ENCODE data around the gene COASY.
A peak's percentile ranks its signal among the peaks of the same experiment; 100 is the strongest.
"Not testable (repeated sequence)": the region's sequence is repeated elsewhere in the genome, so short reads cannot be mapped to it uniquely, and the experiment has no call there.

Gene COASY

GRCh38 chr17:42609814-42610801 lies 48.2 kb downstream of the COASY start:
- Histone ChIP-seq H3K36me3 (ENCODE audit: insufficient read depth, low read depth, low read length) (peaks cover 37% of the 10 kb centered on the region), H3K4me3 (ENCODE audit: low read length) (peak overlapping the region; percentile 97), H3K9ac (ENCODE audit: low read depth, low read length) (peak overlapping the region; percentile 98), H3K27ac (ENCODE audit: low read length) (peak overlapping the region; percentile 68)
- H3K27me3 ChIP-seq (ENCODE audit: insufficient read depth, low read length); H3K9me3 ChIP-seq (ENCODE audit: insufficient read depth, low read depth, low read length); H3K4me1 ChIP-seq (ENCODE audit: insufficient read depth, low read length): not testable (repeated sequence)

- Histone ChIP-seq H3K4me3 (ENCODE audit: low read length) (no peak overlapping the region), H3K4me1 (ENCODE audit: insufficient read depth, low read length) (peaks cover 6% of the 10 kb centered on the region; the same call in 1 of the 2 replicates), H3K27me3 (ENCODE audit: insufficient read depth, low read length) (no peaks in the 10 kb centered on the region), H3K9me3 (ENCODE audit: insufficient read depth, low read depth, low read length) (no peaks in the 10 kb centered on the region), H3K9ac (ENCODE audit: low read depth, low read length) (no peak overlapping the region), H3K36me3 (ENCODE audit: insufficient read depth, low read depth, low read length) (peaks cover 47% of the 10 kb centered on the region), H3K27ac (ENCODE audit: low read length) (no peak overlapping the region)
These were observed 50.1 kb downstream of the COASY start for GRCh38 chr17:42612013-42612412.

GRCh38 chr17:42613699-42614295 lies 51.8 kb downstream of the COASY start:
- Histone ChIP-seq H3K9me3 (ENCODE audit: insufficient read depth, low read depth, low read length) (no peaks in the 10 kb centered on the region), H3K4me1 (ENCODE audit: insufficient read depth, low read length) (peaks cover 9% of the 10 kb centered on the region; the same call in 1 of the 2 replicates), H3K36me3 (ENCODE audit: insufficient read depth, low read depth, low read length) (peaks cover 47% of the 10 kb centered on the region)

More at GRCh38 chr17:42613699-42614295, 51.8 kb downstream of the COASY start:
- H3K9ac ChIP-seq (ENCODE audit: low read depth, low read length): no peak overlapping the region
- no peak overlapping the region for H3K4me3 ChIP-seq (ENCODE audit: low read length)
- no peak overlapping the region for H3K27ac ChIP-seq (ENCODE audit: low read length)
- H3K27me3 ChIP-seq (ENCODE audit: insufficient read depth, low read length): no peaks in the 10 kb centered on the region
